Lower lobe of right lung (tissue), 2 donors: Measurements from ENCODE around the gene SLC25A26. TPM values are rescaled to one million over a fixed set of nuclear protein-coding genes. Genes with fewer than 3 reads are reported as not detected.

ENCODE experiments used
- ATAC-seq, 2 donors: fragments of 200-7000 bp; cut with Tn5 transposase; one replicate each; pipeline ENCODE4 v1.9.1; 2020 to 2022; ENCODE audit warnings: mild to moderate bottlenecking in 2 of 2, moderate library complexity in 2 of 2
- DNase-seq: peaks from one replicate; pipeline ENCODE4 v3.0.0-alpha.2; 2020
- H3K27ac ChIP-seq: fragments of 200-600 bp; one replicate; pipeline ENCODE4 v1.8.0; 2022
- H3K27me3 ChIP-seq: fragments of 200-600 bp; one replicate; pipeline ENCODE4 v1.8.0; 2022; ENCODE audit warnings: low read depth
- H3K36me3 ChIP-seq: fragments of 200-600 bp; one replicate; pipeline ENCODE4 v1.8.0; 2022; ENCODE audit warnings: mild to moderate bottlenecking
- H3K4me1 ChIP-seq: fragments of 200-600 bp; one replicate; pipeline ENCODE4 v1.8.0; 2022
- H3K4me3 ChIP-seq: fragments of 200-600 bp; one replicate; pipeline ENCODE4 v1.8.0; 2022; ENCODE audit warnings: mild to moderate bottlenecking
- H3K9me3 ChIP-seq: fragments of 200-600 bp; one replicate; pipeline ENCODE4 v1.8.0; 2022
- CTCF ChIP-seq: fragments of 200-600 bp; IDR thresholded peaks from one replicate; pipeline ENCODE4 v1.8.0; 2022; ENCODE audit warnings: antibody characterized with exemption, mild to moderate bottlenecking
- intact Hi-C: fragments of 100-400 bp; cut with DNase I; formaldehyde crosslinking; loops from one replicate; pipeline ENCODE4 v1.11.0; 2022
- total RNA-seq: library from RNA; stranded (reverse); fragmentation: NEBNext Ultra II Directional; extraction: Animal tissue kit (Norgen Biotek cat#: 25700); gene quantifications from one replicate; pipeline ENCODE4 v1.2.1, GENCODE V29; 2021
- donor health status: DM: no; HTN: yes; CAD: no; lungs with severe emphysema.

Gene SLC25A26
- total RNA-seq, 1 donor from 2014 or later, result 18.8 TPM

- Histone ChIP-seq H3K27ac (no peak overlapping the region), H3K4me3 (no peak overlapping the region), H3K9me3 (no peaks in the 10 kb centered on the region), H3K4me1 (peaks cover 7% of the 10 kb centered on the region), H3K36me3 (peaks cover 23% of the 10 kb centered on the region), H3K27me3 (no peaks in the 10 kb centered on the region)
- no peak for TF ChIP-seq CTCF
- ATAC-seq, result no peak
- DNase-seq, result no peak
- intact Hi-C loops, result no loop called here
These were observed 45.8 kb downstream of the SLC25A26 start for GRCh38 chr3:66266551-66266950.

GRCh38 chr3:66267031-66267430, 46.2 kb downstream of the SLC25A26 start:
- H3K27me3 ChIP-seq, result no peaks in the 10 kb centered on the region

GRCh38 chr3:66267906-66268305, 47.1 kb downstream of the SLC25A26 start:
- Histone ChIP-seq H3K4me1 (peaks cover 7% of the 10 kb centered on the region), H3K27ac (no peak overlapping the region), H3K36me3 (peaks cover 14% of the 10 kb centered on the region), H3K27me3 (no peaks in the 10 kb centered on the region), H3K9me3 (no peaks in the 10 kb centered on the region), H3K4me3 (no peak overlapping the region)
- DNase-seq (no peak), ATAC-seq (no peak)
- no peak for TF ChIP-seq CTCF
- intact Hi-C loops, result no loop called here

More at GRCh38 chr3:66267031-66267430, 46.2 kb downstream of the SLC25A26 start:
- DNase-seq (no peak), ATAC-seq (peak in 1 of 2 donors; percentile 55)
- Histone ChIP-seq H3K4me1 (peaks cover 7% of the 10 kb centered on the region), H3K27ac (no peak overlapping the region), H3K9me3 (no peaks in the 10 kb centered on the region), H3K36me3 (peaks cover 22% of the 10 kb centered on the region), H3K4me3 (no peak overlapping the region)
- intact Hi-C loops, result no loop called here
- TF ChIP-seq CTCF, result no peak

- H3K4me1 ChIP-seq, result peaks cover 7% of the 10 kb centered on the region
- TF ChIP-seq CTCF, result no peak
- H3K36me3 ChIP-seq, result peaks cover 6% of the 10 kb centered on the region
- H3K27me3 ChIP-seq, result no peaks in the 10 kb centered on the region
- no peak overlapping the region for H3K4me3 ChIP-seq
- H3K9me3 ChIP-seq, result no peaks in the 10 kb centered on the region
- H3K27ac ChIP-seq, result no peak overlapping the region
- ATAC-seq (no peak), DNase-seq (no peak)
- intact Hi-C loops, result no loop called here
These were observed 48.1 kb downstream of the SLC25A26 start for GRCh38 chr3:66268864-66269263.

GRCh38 chr3:66269411-66269810, 48.6 kb downstream of the SLC25A26 start:
- no peak overlapping the region for H3K27ac ChIP-seq
- no peak for TF ChIP-seq CTCF
- ATAC-seq (no peak), DNase-seq (no peak)
- H3K9me3 ChIP-seq, result no peaks in the 10 kb centered on the region
- no peak overlapping the region for H3K4me3 ChIP-seq
- no peaks in the 10 kb centered on the region for H3K27me3 ChIP-seq
- intact Hi-C loops, result no loop called here
- peaks cover 7% of the 10 kb centered on the region for H3K4me1 ChIP-seq
- peaks cover 6% of the 10 kb centered on the region for H3K36me3 ChIP-seq

- Histone ChIP-seq H3K36me3 (no peaks in the 10 kb centered on the region), H3K4me1 (peaks cover 7% of the 10 kb centered on the region), H3K27me3 (no peaks in the 10 kb centered on the region), H3K27ac (no peak overlapping the region), H3K4me3 (no peak overlapping the region), H3K9me3 (no peaks in the 10 kb centered on the region)
- intact Hi-C loops, result loop anchor here (10.0 kb wide), 1 partner anchor 545 kb away; no protein-coding TSS in a partner anchor
- DNase-seq (no peak), ATAC-seq (no peak)
- no peak for TF ChIP-seq CTCF
These were observed 49.5 kb downstream of the SLC25A26 start for GRCh38 chr3:66270288-66270687.
